Measurements from ENCODE around the gene AAMP. TPM values are rescaled to one million over a fixed set of nuclear protein-coding genes. Genes with fewer than 3 reads are reported as not detected.

AAMP gene
- total and polyA plus RNA-seq, 12 donors = 33.4 to 116 (median 57.5) TPM

DNA sequence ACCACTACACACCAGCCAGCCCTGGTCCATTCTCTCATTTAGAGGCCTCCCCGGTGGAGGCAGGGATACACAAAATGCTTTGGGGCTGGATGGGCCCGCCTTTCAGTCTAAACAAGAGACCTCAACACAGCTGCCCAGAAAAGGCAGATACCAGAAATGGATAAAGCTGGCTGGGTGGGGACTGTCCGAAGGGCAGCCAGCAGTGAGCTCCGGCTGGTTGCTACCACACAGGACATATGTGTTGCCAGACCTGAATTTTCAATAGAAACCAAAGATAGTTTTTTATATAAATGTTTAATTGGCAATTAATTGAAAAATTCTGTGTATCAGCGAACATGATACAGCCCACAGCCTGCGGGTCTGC, 7.7 kb downstream of the AAMP start:
- TF ChIP-seq, protein P1, sequence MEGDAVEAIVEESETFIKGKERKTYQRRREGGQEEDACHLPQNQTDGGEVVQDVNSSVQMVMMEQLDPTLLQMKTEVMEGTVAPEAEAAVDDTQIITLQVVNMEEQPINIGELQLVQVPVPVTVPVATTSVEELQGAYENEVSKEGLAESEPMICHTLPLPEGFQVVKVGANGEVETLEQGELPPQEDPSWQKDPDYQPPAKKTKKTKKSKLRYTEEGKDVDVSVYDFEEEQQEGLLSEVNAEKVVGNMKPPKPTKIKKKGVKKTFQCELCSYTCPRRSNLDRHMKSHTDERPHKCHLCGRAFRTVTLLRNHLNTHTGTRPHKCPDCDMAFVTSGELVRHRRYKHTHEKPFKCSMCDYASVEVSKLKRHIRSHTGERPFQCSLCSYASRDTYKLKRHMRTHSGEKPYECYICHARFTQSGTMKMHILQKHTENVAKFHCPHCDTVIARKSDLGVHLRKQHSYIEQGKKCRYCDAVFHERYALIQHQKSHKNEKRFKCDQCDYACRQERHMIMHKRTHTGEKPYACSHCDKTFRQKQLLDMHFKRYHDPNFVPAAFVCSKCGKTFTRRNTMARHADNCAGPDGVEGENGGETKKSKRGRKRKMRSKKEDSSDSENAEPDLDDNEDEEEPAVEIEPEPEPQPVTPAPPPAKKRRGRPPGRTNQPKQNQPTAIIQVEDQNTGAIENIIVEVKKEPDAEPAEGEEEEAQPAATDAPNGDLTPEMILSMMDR (IDR thresholded peaks at IDR 0.05) = no peak
- ATAC-seq = no peak
- no peaks in the 10 kb centered on the region for H3K9me3 ChIP-seq
- no peak for DNase-seq
- peaks cover 34 to 75% (median 61%) of the 10 kb centered on the region in 9 donors for H3K4me1 ChIP-seq
- WGBS, 2 donors = 82 to 88% methylated on average over 6 of the region's 6 CpGs
- intact Hi-C loops (cut with DNase I) = loop anchor here in 1 of 10 donors (5.0 kb wide), 1 partner anchor 45 kb away; the partner anchor contains the start of gene ARPC2
- H3K27me3 ChIP-seq = no peaks in the 10 kb centered on the region
- peak overlapping the region in 7 of 10 donors; percentile 75 to 95 (median 87) for H3K27ac ChIP-seq
- no peak overlapping the region for H3K4me3 ChIP-seq
- H3K36me3 ChIP-seq = peaks cover 0 to 49% (median 38%) of the 10 kb centered on the region in 9 donors

DNA sequence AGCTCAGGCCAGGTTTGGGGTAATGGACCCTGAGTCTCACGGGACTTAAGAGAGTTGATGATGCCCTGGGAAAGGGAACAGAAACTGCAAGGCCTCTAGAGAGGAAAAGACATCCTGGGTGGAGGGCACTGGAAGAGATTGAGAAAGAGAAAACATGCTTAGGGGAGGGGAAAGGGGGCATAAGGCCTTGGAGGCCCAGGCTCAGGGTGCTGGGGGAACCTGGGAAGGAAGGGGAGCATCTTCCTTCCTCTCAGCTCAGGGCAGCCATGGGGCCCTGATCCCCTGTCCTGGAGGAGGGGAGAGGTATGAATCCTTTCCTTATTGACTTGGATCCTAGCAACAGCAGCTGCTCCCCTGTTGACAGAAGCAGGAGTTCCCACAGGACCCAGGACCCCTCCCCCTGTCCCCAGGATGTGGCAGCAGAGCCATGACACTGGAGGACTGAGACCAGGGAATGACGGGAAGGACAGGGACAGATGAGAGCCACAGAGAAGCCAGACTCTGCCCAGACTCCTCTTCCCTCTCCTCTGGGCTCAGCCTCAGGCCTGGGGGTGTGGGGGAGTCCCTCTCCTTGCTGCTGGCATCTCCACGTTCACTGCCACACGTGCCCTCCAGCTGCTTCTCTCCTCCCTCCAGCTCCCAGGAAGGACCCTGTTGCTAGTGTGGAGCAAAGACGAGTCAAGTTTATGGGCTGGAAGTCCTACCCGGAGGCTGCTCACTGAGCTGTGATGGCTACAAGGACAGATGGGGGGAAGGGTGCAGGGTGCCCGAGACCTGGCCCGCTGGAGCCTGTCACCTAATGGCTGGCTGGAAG, 8.3 kb downstream of the AAMP start:
- H3K4me1 ChIP-seq = peaks cover 34 to 81% (median 64%) of the 10 kb centered on the region in 9 donors
- intact Hi-C loops (cut with DNase I) = loop anchor here in 1 of 10 donors (5.0 kb wide), 1 partner anchor 44 kb away; the partner anchor contains the start of gene ARPC2
- ATAC-seq = no peak
- DNase-seq = no peak
- H3K27ac ChIP-seq = peak overlapping the region; percentile 56 to 98 (median 87)
- 66 to 73% methylated on average over 8 of the region's 8 CpGs for WGBS, 2 donors
- H3K27me3 ChIP-seq = no peaks in the 10 kb centered on the region
- H3K9me3 ChIP-seq = no peaks in the 10 kb centered on the region
- peaks cover 0 to 49% (median 34%) of the 10 kb centered on the region in 9 donors for H3K36me3 ChIP-seq
- H3K4me3 ChIP-seq = peak overlapping the region in 1 of 10 donors; percentile 12
- TF ChIP-seq, protein P1 (IDR thresholded peaks at IDR 0.05) = no peak

DNA sequence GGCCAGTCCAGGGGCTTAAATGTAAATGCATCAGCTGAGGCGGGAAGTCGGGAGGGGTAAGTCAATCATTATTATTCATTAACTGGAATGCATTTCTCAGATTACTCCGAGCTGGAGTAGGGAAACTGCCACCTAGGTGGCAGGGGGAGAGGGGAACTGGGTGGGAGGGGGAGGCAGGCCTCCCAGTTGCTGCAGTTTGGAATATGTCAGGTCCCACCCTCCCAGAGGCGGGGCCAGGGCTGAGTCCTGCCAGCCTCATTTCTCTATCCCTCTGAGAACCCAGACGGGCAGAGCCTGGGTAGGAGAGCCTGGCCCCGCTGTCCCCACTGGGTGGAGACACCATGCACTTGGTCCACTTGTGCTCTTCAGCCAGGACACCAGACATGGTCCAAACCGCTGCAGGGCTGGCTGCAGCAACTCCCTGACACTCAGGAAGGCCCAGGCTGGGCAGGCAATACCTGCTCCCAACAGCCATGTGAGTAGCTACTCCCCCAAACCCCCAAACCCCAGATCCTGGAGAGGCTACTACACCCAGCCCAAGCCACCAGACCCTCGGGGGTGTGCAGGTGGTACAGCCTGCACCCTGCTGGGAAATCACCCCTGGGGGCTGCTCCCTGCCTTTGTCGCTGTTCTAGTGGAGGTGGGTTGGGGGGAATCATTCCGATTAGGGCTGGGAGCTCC, 9.1 kb downstream of the AAMP start, which contains the start of gene GPBAR1:
Gene GPBAR1 (plus strand): TSS at position 274 of the 681 bp plus-strand sequence. CDS start 1,710 bp downstream, outside the sequence.
- peak within 1 kb of the TSS in 5 of 10 donors; percentile 12 to 29 (median 20) for H3K4me3 ChIP-seq
- H3K4me1 ChIP-seq = peaks cover 34 to 86% (median 64%) of the 10 kb centered on the region in 9 donors
- no peaks in the 10 kb centered on the region for H3K27me3 ChIP-seq
- H3K9me3 ChIP-seq = no peaks in the 10 kb centered on the region
- H3K27ac ChIP-seq = peak within 1 kb of the TSS; percentile 75 to 98 (median 87)
- TF ChIP-seq, protein P1 (IDR thresholded peaks at IDR 0.05) = peak in 1 of 9 donors; percentile 12
- peaks cover 0 to 49% (median 34%) of the 10 kb centered on the region in 9 donors for H3K36me3 ChIP-seq
- ATAC-seq (peak in 5 of 8 donors; percentile 4 to 27 (median 16)), DNase-seq (peak in 1 of 2 donors; percentile 61)
- intact Hi-C loops (cut with DNase I) = loop anchor here in 1 of 10 donors (5.0 kb wide), 1 partner anchor 44 kb away; the partner anchor contains the start of gene ARPC2
- WGBS, 2 donors = 67 to 69% methylated on average over 10 of the region's 10 CpGs

DNA sequence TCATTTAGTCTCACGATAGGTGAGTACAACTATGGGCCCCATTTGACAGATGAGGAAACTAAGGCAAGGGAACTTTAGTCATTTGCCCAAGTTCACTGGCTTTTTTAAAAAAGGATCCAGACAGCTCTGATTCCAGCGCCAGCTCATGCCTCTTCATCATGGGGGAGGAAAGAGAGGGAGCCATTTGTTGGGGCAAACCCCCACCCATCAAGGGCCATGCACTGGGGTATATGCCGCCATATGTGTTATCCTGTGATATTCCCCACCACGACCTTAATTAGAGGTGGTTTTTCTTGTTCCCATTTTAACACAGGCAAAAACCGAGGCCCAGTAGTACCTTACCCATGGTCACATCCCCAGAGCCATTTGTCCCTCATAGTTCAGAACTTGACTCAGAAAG, 9.8 kb downstream of the AAMP start:
- 76 to 88% methylated on average over 5 of the region's 5 CpGs for WGBS, 2 donors
- TF ChIP-seq, protein P1 (IDR thresholded peaks at IDR 0.05) = no peak
- ATAC-seq = no peak
- Histone ChIP-seq H3K9me3 (no peaks in the 10 kb centered on the region), H3K4me1 (peaks cover 34 to 86% (median 64%) of the 10 kb centered on the region in 9 donors), H3K27ac (peak overlapping the region; percentile 75 to 98 (median 87)), H3K4me3 (peak overlapping the region in 2 of 10 donors; percentile 18 to 29), H3K36me3 (peaks cover 0 to 49% (median 35%) of the 10 kb centered on the region in 9 donors), H3K27me3 (no peaks in the 10 kb centered on the region)
- no peak for DNase-seq
- intact Hi-C loops (cut with DNase I) = loop anchor here in 1 of 10 donors (5.0 kb wide), 1 partner anchor 43 kb away; the partner anchor contains the start of gene ARPC2

Measured in heart right ventricle (tissue), 16 donors.